ENCODE results near the gene TMPRSS3. TPM values are rescaled to one million over a fixed set of nuclear protein-coding genes. Genes with fewer than 3 reads are reported as not detected.

The TMPRSS3 gene
- total RNA-seq, 8 experiments from 2014 or later, result 0.07 to 0.33 (median 0.14) TPM; not detected in 1

DNA sequence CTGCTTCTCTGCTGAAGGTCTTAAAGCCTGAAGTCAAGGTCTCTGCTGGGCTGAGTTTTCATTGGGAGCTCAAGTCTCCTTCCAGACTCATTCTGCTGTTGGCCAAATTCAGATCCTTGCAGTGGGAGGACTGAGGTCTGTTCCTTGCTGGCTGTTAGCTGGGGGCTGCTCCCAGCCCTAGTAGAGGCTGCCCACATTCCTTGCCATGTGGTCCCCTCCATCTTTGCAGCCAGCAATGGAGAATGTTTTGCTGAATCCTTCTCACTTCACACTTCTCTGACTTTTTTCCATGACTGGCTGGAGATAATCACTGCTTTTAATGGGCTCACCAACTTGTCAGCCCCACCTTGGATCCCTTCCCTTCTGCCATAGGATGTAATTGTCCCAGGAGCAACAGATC, 41.1 kb upstream of the TMPRSS3 start:
- H3K4me3 ChIP-seq, result no peak overlapping the region
- no peak for ATAC-seq (replicated peaks in 6 of 8)
- H3K27ac ChIP-seq, result no peak overlapping the region
- H3K4me1 ChIP-seq (replicated peaks in 1 of 2), result no peaks in the 10 kb centered on the region
- in situ Hi-C loops (cut with MboI; ENCODE audit: low pct_unique_long_range_greater_than_20kb in 2 of 9, low sequenced_read_pairs in 9 of 9, unreplicated experiment in 9 of 9), result loop anchor here in 2 of 9 experiments (25.0 kb wide), 2 partner anchors 125 to 275 kb away; partner anchors contain the start of gene TFF3 (in 1 of the 2)

DNA sequence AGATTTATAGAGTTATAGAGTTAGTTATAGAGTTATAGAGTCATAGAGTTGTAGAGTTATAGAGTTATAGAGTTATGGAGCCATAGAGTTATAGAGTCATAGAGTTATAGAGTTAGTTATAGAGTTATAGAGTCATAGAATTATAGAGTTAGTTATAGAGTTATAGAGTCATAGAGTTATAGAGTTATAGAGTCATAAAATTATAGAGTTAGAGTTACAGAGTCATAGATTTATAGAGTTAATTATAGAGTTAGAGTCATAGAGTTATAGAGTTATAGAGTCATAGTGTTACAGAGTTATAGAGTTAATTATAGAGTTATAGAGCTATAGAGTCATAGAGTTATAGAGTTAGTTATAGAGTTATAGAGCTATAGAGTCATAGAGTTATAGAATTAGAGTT, 40.0 kb upstream of the TMPRSS3 start:
- in situ Hi-C loops (cut with MboI; ENCODE audit: low pct_unique_long_range_greater_than_20kb in 2 of 9, low sequenced_read_pairs in 9 of 9, unreplicated experiment in 9 of 9), result loop anchor here in 2 of 9 experiments (25.0 kb wide), 2 partner anchors 124 to 274 kb away; partner anchors contain the start of gene TFF3 (in 1 of the 2)
- ATAC-seq (replicated peaks in 6 of 8), result no peak

DNA sequence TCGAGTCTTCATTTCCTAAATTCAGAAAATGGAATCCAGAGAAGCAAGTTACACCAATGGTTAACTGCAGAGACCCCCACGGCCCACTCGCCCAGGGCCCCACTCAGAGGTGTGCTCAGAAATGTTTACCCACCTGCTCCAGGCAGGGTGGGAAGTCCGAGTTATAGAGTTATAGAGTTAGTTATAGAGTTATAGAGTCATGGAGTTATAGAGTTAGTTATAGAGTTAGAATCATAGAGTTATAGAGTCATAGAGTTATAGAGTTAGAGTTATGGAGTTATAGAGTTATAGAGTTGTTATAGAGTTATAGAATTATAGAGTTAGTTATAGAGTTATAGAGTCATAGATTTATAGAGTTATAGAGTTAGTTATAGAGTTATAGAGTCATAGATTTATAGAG, 39.5 kb upstream of the TMPRSS3 start:
- no peaks in the 10 kb centered on the region for H3K4me1 ChIP-seq (replicated peaks in 1 of 2)
- WGBS, 10 experiments, result 0 to 73% (median 20%) methylated on average over 1 to 4 of the region's 4 CpGs; no CpG with 5 or more reads in 2 of the 10 experiments
- H3K27ac ChIP-seq, result no peak overlapping the region
- in situ Hi-C loops (cut with MboI; ENCODE audit: low pct_unique_long_range_greater_than_20kb in 2 of 9, low sequenced_read_pairs in 9 of 9, unreplicated experiment in 9 of 9), result loop anchor here in 2 of 9 experiments (25.0 kb wide), 2 partner anchors 123 to 273 kb away; partner anchors contain the start of gene TFF3 (in 1 of the 2)
- H3K4me3 ChIP-seq, result no peak overlapping the region
- ATAC-seq (replicated peaks in 6 of 8), result no peak

More for the DNA sequence above, 40.0 kb upstream of the TMPRSS3 start:
- H3K4me1 ChIP-seq (replicated peaks in 1 of 2), result no peaks in the 10 kb centered on the region
- H3K27ac ChIP-seq, result no peak overlapping the region
- no peak overlapping the region for H3K4me3 ChIP-seq

DNA sequence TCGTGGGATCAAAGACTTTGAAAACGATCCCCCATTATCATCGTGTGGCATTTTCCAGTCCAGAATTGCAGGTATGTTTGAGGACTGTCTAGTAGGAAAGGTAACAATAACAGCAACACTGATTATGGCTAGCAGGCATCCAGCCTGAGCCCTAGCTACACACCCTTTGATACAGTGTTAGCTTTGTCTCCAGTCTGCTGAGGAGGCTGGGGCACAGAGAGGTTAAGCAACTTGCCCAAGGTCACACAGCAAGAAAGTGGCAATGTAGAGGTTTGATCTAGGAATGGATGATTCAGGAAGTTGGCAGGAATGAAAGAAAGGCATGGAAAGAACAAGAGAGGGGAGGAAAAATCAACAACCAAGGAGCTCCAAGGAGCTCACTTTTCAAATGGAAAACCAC, 39.0 kb upstream of the TMPRSS3 start:
- in situ Hi-C loops (cut with MboI; ENCODE audit: low pct_unique_long_range_greater_than_20kb in 2 of 9, low sequenced_read_pairs in 9 of 9, unreplicated experiment in 9 of 9), result loop anchor here in 2 of 9 experiments (25.0 kb wide), 2 partner anchors 123 to 273 kb away; partner anchors contain the start of gene TFF3 (in 1 of the 2)
- no peak overlapping the region for H3K27ac ChIP-seq
- WGBS, 10 experiments, result 0 to 71% (median 51%) methylated on average over 1 to 3 of the region's 3 CpGs; no CpG with 5 or more reads in 6 of the 10 experiments
- no peaks in the 10 kb centered on the region for H3K4me1 ChIP-seq (replicated peaks in 1 of 2)
- no peak for ATAC-seq (replicated peaks in 6 of 8)
- no peak overlapping the region for H3K4me3 ChIP-seq

DNA sequence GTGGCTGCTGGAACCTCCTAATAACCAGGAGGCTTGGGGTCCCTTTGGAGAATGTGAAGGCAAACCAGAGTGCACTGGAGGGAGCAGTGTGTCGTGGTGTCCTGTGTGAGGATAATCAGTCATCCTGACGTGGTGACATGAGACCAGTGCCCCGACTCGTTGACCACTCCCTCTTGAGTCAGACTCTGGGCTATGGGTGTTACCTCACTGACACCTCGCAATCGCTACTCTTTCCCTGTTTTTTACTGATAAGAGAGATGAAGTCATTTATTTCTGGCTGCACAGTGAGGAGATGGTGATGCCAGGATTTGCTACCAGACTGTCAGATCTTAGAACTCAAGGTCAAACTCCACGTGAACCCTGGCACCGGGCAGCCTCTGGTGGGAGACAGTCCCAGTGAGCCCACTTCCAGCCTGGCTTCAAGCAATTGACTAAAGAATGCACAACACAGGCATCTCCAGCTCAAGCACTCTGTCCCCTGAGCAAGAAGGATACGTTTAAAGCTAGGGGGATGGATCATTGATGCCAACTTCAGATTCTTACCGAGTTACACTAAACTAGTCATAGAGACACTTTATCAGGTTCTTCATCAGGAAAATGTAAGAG, 38.2 kb upstream of the TMPRSS3 start:
- Histone ChIP-seq H3K4me3 (no peak overlapping the region), H3K27ac (no peak overlapping the region), H3K4me1 (replicated peaks in 1 of 2) (no peaks in the 10 kb centered on the region)
- ATAC-seq (replicated peaks in 6 of 8), result peak in 6 of 8 experiments; percentile 73 to 96 (median 92)
- in situ Hi-C loops (cut with MboI; ENCODE audit: low pct_unique_long_range_greater_than_20kb in 2 of 9, low sequenced_read_pairs in 9 of 9, unreplicated experiment in 9 of 9), result loop anchor here in 2 of 9 experiments (25.0 kb wide), 2 partner anchors 122 to 272 kb away; partner anchors contain the start of gene TFF3 (in 1 of the 2)
- 10 to 86% (median 48%) methylated on average over 1 to 9 of the region's 10 CpGs; no CpG with 5 or more reads in 2 of the 10 experiments for WGBS, 10 experiments

DNA sequence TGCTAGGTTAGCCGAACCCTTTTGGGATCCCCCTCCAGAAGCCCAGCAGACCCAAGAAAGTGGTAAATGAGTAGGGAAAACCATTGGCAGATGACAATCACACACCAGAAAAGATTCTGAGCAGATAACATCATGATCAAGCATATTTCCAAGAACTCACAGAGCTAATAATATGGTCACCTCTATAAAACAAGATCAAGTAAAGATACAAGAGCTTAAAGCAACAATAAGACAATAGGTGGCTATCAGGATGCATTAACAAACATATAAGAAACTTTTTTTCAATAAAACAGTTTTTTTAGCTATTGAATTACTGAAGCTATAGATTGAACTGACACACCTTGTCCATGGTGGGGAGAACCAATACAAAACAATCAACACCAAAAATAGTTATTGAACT, 36.8 kb upstream of the TMPRSS3 start:
- H3K27ac ChIP-seq, result no peak overlapping the region
- in situ Hi-C loops (cut with MboI; ENCODE audit: low pct_unique_long_range_greater_than_20kb in 2 of 9, low sequenced_read_pairs in 9 of 9, unreplicated experiment in 9 of 9), result loop anchor here in 2 of 9 experiments (25.0 kb wide), 2 partner anchors 120 to 270 kb away; partner anchors contain the start of gene TFF3 (in 1 of the 2)
- H3K4me1 ChIP-seq (replicated peaks in 1 of 2), result no peaks in the 10 kb centered on the region
- ATAC-seq (replicated peaks in 6 of 8), result no peak
- H3K4me3 ChIP-seq, result no peak overlapping the region
- 0 to 100% (median 50%) methylated on average over 1 of the region's 1 CpG; no CpG with 5 or more reads in 3 of the 10 experiments for WGBS, 10 experiments

DNA sequence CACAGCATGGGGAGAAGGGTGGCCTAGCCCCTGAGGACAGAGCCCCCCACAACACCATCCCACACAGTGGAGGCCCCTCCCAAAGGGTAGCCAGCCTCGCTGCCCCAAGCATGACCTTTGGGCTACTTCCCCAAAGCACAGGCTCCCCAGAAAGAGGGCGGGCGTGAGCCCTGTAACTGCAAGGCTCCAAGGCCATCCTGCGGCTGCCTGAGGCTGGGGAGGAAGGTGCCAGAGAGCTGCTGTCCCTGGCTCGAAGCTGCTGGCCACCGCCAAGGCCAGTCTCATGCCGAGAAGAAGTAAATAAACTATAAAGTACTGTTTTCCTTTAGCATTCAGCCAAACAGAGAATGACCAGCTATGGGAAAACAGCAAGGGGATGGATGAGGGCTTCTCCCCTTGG, 35.3 kb upstream of the TMPRSS3 start:
- H3K4me1 ChIP-seq (replicated peaks in 1 of 2), result peaks cover 0 to 4% of the 10 kb centered on the region in 2 donors
- ATAC-seq (replicated peaks in 6 of 8), result no peak
- H3K27ac ChIP-seq, result no peak overlapping the region
- WGBS, 10 experiments, result 37 to 80% (median 40%) methylated on average over 1 to 5 of the region's 7 CpGs; no CpG with 5 or more reads in 5 of the 10 experiments
- no peak overlapping the region for H3K4me3 ChIP-seq
- in situ Hi-C loops (cut with MboI; ENCODE audit: low pct_unique_long_range_greater_than_20kb in 2 of 9, low sequenced_read_pairs in 9 of 9, unreplicated experiment in 9 of 9), result loop anchor here in 2 of 9 experiments (25.0 kb wide), 2 partner anchors 119 to 269 kb away; partner anchors contain the start of gene TFF3 (in 1 of the 2)

DNA sequence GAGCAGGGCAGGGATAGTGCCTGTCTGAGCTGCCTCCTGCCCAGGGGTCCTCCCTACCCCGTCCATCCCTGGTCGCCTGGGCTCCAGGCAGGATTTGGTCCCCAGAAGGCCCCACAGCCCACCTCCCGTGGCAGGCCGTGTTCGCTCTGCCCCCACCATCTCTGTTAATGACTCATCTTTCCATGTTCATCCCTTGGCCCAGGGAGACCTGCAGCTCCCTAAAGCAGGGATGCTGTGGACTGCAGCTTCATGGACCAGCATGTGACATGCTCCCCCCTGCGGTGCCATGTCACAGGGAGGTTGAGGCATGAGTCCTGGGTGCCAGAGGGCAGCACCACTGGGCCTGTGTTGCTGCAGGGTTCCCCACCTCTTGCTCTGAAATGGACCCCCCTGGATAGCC, 34.7 kb upstream of the TMPRSS3 start:
- in situ Hi-C loops (cut with MboI; ENCODE audit: low pct_unique_long_range_greater_than_20kb in 2 of 9, low sequenced_read_pairs in 9 of 9, unreplicated experiment in 9 of 9), result loop anchor here in 2 of 9 experiments (25.0 kb wide), 2 partner anchors 118 to 268 kb away; partner anchors contain the start of gene TFF3 (in 1 of the 2)
- Histone ChIP-seq H3K27ac (no peak overlapping the region), H3K4me1 (replicated peaks in 1 of 2) (peaks cover 0 to 5% of the 10 kb centered on the region in 2 donors), H3K4me3 (no peak overlapping the region)
- 0 to 100% (median 61%) methylated on average over 1 to 4 of the region's 6 CpGs; no CpG with 5 or more reads in 5 of the 10 experiments for WGBS, 10 experiments
- peak in 5 of 8 experiments; percentile 53 to 58 (median 55) for ATAC-seq (replicated peaks in 6 of 8)

DNA sequence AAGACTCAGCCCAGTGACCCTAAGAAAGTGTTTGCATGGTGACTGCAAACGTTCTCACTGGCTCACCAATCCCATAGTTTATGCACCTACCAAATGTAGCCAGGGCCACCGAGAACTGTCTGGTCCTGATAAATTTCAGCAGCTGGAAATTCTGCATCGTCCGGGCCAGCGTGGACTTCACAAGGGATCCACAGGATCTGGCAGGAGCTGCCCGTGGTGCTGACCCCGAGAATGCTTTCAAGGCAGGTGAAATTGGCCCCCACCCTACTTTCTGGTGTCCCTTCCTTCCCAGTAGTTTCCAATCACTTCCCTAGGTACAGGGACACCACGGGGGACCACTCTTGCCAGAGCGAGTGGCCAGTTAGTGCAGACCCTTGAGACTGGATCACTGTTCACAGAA, 34.0 kb upstream of the TMPRSS3 start:
- Histone ChIP-seq H3K4me1 (replicated peaks in 1 of 2) (peaks cover 0 to 5% of the 10 kb centered on the region in 2 donors), H3K4me3 (no peak overlapping the region), H3K27ac (no peak overlapping the region)
- in situ Hi-C loops (cut with MboI; ENCODE audit: low pct_unique_long_range_greater_than_20kb in 2 of 9, low sequenced_read_pairs in 9 of 9, unreplicated experiment in 9 of 9), result loop anchor here in 2 of 9 experiments (25.0 kb wide), 2 partner anchors 118 to 268 kb away; partner anchors contain the start of gene TFF3 (in 1 of the 2)
- peak in 1 of 8 experiments; percentile 51 for ATAC-seq (replicated peaks in 6 of 8)
- 0 to 40% (median 14%) methylated on average over 1 to 9 of the region's 9 CpGs; no CpG with 5 or more reads in 4 of the 10 experiments for WGBS, 10 experiments

DNA sequence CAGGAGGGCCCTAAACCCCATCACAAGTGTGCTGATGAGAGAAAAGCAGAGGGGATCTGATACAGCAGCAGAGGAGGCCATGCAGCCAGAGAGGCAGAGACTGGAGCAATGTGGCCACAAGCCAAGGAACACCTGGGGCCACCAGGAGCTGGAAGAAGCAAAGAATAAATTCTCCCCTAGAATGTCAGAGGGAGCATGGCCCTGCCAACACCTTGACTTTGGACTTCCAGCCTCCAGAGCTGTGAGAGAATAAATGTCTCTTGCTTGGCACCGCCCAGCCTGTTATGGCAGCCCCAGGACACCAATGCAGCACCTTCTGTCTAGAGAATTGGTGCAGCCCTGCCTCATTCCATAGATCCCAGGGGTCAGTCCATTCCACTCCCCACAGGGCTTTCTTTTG, 33.2 kb upstream of the TMPRSS3 start:
- in situ Hi-C loops (cut with MboI; ENCODE audit: low pct_unique_long_range_greater_than_20kb in 2 of 9, low sequenced_read_pairs in 9 of 9, unreplicated experiment in 9 of 9), result loop anchor here in 2 of 9 experiments (25.0 kb wide), 2 partner anchors 117 to 267 kb away; partner anchors contain the start of gene TFF3 (in 1 of the 2)
- Histone ChIP-seq H3K27ac (no peak overlapping the region), H3K4me3 (no peak overlapping the region), H3K4me1 (replicated peaks in 1 of 2) (peaks cover 0 to 5% of the 10 kb centered on the region in 2 donors)
- ATAC-seq (replicated peaks in 6 of 8), result no peak
- 0 to 83% (median 56%) methylated on average over 1 of the region's 1 CpG; no CpG with 5 or more reads in 6 of the 10 experiments for WGBS, 10 experiments

DNA sequence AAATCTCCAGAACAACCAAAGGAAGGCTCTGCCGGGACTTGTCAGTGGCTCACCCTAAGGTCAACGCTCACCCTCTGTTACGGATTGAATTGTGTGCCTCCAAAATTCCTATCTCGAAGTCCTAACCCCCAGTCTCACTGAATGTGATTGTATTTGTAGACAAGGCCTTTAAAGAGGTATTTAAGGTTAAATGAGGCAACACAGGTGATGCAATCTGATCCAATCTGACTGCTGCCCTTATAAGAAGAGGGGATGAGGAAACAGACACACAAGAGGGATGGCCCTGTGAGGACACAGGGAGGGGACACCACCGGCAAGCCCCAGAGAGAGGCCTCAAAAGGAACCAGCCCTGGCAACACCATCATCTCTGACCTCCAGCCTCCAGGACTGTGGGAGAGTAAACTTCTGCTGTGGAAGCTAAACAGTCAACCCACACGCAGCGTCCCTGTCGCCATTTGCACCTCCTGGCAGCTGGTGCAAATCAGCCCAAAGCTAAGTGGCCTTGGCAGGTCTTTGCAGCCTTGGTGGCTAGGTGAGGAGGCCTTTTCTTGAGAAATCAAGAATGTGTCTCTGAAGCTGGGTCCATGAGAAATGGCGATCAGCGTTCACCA, 32.1 kb upstream of the TMPRSS3 start:
- Histone ChIP-seq H3K4me3 (no peak overlapping the region), H3K4me1 (replicated peaks in 1 of 2) (peaks cover 0 to 7% of the 10 kb centered on the region in 2 donors), H3K27ac (no peak overlapping the region)
- 17 to 100% (median 81%) methylated on average over 1 to 5 of the region's 10 CpGs; no CpG with 5 or more reads in 2 of the 10 experiments for WGBS, 10 experiments
- in situ Hi-C loops (cut with MboI; ENCODE audit: low pct_unique_long_range_greater_than_20kb in 2 of 9, low sequenced_read_pairs in 9 of 9, unreplicated experiment in 9 of 9), result loop anchor here in 2 of 9 experiments (25.0 kb wide), 2 partner anchors 116 to 266 kb away; partner anchors contain the start of gene TFF3 (in 1 of the 2)
- peak in 2 of 8 experiments; percentile 26 to 28 for ATAC-seq (replicated peaks in 6 of 8)

DNA sequence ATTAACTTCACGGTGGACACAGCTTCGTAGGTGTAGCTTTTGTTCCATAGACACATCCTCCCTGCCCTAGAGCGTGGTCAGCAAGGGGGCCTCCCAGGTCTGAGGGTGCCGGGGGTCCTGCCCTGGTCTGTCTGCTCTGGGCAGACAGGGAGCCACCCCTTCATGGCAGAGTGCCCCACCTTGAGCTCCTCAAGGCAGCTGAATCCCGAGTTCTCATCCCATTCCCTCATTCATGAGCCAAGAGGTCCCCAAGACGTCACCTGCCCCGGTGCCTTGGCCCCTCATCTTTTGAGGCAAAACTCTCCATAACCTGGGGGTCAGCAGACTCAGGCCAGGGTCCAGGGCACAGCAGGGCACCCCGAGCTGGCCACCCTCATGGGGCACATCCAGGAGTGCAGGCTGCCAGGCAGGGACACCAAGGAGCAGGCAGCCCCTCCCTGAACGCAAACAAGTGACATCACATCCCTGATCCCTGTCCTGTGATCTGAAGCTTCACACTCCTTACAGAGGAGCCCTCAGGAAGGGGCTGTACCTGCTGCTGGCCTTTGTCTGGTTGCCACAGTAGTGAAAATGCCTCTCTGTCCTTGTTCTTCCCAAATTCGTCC, 31.1 kb upstream of the TMPRSS3 start:
- 0 to 86% (median 65%) methylated on average over 2 to 4 of the region's 10 CpGs; no CpG with 5 or more reads in 3 of the 10 experiments for WGBS, 10 experiments
- H3K4me3 ChIP-seq, result no peak overlapping the region
- ATAC-seq (replicated peaks in 6 of 8), result peak in 2 of 8 experiments; percentile 11 to 34
- in situ Hi-C loops (cut with MboI; ENCODE audit: low pct_unique_long_range_greater_than_20kb in 2 of 9, low sequenced_read_pairs in 9 of 9, unreplicated experiment in 9 of 9), result loop anchor here in 2 of 9 experiments (25.0 kb wide), 2 partner anchors 115 to 265 kb away; partner anchors contain the start of gene TFF3 (in 1 of the 2)
- peaks cover 0 to 7% of the 10 kb centered on the region in 2 donors for H3K4me1 ChIP-seq (replicated peaks in 1 of 2)
- H3K27ac ChIP-seq, result no peak overlapping the region
